GM23338 (cell line): Measurements from ENCODE around the gene VEGFA. TPM values are rescaled to one million over a fixed set of nuclear protein-coding genes. Genes with fewer than 3 reads are reported as not detected.

Experiments used
- ATAC-seq: fragments of 200-7000 bp; cut with Tn5 transposase; 3 replicates; pipeline ENCODE4 v1.9.1; 2020
- DNase-seq: peaks from one replicate; pipeline ENCODE4 v3.0.0-alpha.2; 2015; ENCODE audit warnings: low spot score
- H2AFZ ChIP-seq: fragments of 200-600 bp; sonication (generic); 2 replicates; pipeline ENCODE4 v1.8.0; 2016; ENCODE audit warnings: antibody characterized with exemption, mild to moderate bottlenecking, moderate library complexity
- H3F3A ChIP-seq: fragments of 200-600 bp; sonication (generic); replicated peaks from 2 replicates; pipeline ENCODE4 v1.8.0; 2017; ENCODE audit warnings: antibody characterized with exemption, mixed run types, low read depth
- H3K27ac ChIP-seq: fragments of 200-600 bp; sonication (generic); 2 replicates; pipeline ENCODE4 v1.6.1; 2016; ENCODE audit warnings: low read depth
- H3K27me3 ChIP-seq: fragments of 200-600 bp; sonication (generic); 2 replicates; pipeline ENCODE4 v1.8.0; 2016; ENCODE audit warnings: mild to moderate bottlenecking, mixed run types, moderate library complexity; ENCODE audit not compliant: insufficient read depth
- H3K36me3 ChIP-seq: fragments of 200-600 bp; sonication (generic); 2 replicates; pipeline ENCODE4 v1.8.0; 2016; ENCODE audit warnings: mild to moderate bottlenecking; ENCODE audit not compliant: insufficient read depth
- H3K4me1 ChIP-seq: fragments of 200-600 bp; sonication (generic); 2 replicates; pipeline ENCODE4 v1.8.0; 2016; ENCODE audit warnings: mild to moderate bottlenecking, moderate library complexity; ENCODE audit not compliant: insufficient read depth
- H3K4me2 ChIP-seq: fragments of 200-600 bp; sonication (generic); 2 replicates; pipeline ENCODE4 v1.7.1; 2017; ENCODE audit warnings: mixed run types
- H3K4me3 ChIP-seq: fragments of 200-600 bp; sonication (generic); 2 replicates; pipeline ENCODE4 v1.6.1; 2016; ENCODE audit warnings: mixed run types
- H3K79me2 ChIP-seq: fragments of 200-600 bp; sonication (generic); replicated peaks from 2 replicates; pipeline ENCODE4 v1.8.0; 2017; ENCODE audit warnings: mild to moderate bottlenecking; ENCODE audit not compliant: insufficient read depth
- H3K9me2 ChIP-seq: fragments of 200-600 bp; sonication (generic); 2 replicates; pipeline ENCODE4 v1.8.0; 2017; ENCODE audit not compliant: insufficient read depth
- H4K20me1 ChIP-seq: fragments of 200-600 bp; sonication (generic); replicated peaks from 2 replicates; pipeline ENCODE4 v1.8.0; 2017; ENCODE audit warnings: mild to moderate bottlenecking; ENCODE audit not compliant: insufficient read depth
- H3K27ac Mint-ChIP-seq: 2 replicates; pipeline ENCODE4 v1.8.0; 2020; ENCODE audit warnings: inconsistent platforms, mild to moderate bottlenecking, moderate library complexity, mixed read lengths
- H3K27me3 Mint-ChIP-seq: 3 replicates; pipeline ENCODE4 v1.8.0; 2022; ENCODE audit warnings: low read depth, mild to moderate bottlenecking, moderate library complexity, mixed read lengths, inconsistent platforms; ENCODE audit not compliant: insufficient read depth, poor library complexity
- H3K36me3 Mint-ChIP-seq: 3 replicates; pipeline ENCODE4 v1.8.0; 2021; ENCODE audit warnings: low read depth, mild to moderate bottlenecking, inconsistent platforms, moderate library complexity, mixed read lengths
- H3K4me1 Mint-ChIP-seq: 3 replicates; pipeline ENCODE4 v1.8.0; 2020; ENCODE audit warnings: mild to moderate bottlenecking, inconsistent platforms, mixed read lengths
- H3K4me3 Mint-ChIP-seq: 3 replicates; pipeline ENCODE4 v1.8.0; 2021; ENCODE audit warnings: moderate library complexity, mild to moderate bottlenecking, inconsistent platforms, mixed read lengths
- H3K9me3 Mint-ChIP-seq: 3 replicates; pipeline ENCODE4 v1.8.0; 2020; ENCODE audit warnings: moderate library complexity, mild to moderate bottlenecking, inconsistent platforms, mixed read lengths
- CREB1 ChIP-seq: fragments of 250-450 bp; sonication (Bioruptor Pico); IDR thresholded peaks from 2 replicates; pipeline ENCODE4 v1.5.0; 2020; ENCODE audit warnings: low read depth, mild to moderate bottlenecking, moderate library complexity
- EZH2 ChIP-seq: fragments of 200-600 bp; sonication (generic); IDR thresholded peaks from one replicate; pipeline ENCODE4 v1.8.0; 2017; ENCODE audit warnings: antibody characterized with exemption, mild to moderate bottlenecking, low read depth; ENCODE audit not compliant: unreplicated experiment
- EZH2phosphoT487 ChIP-seq: fragments of 200-600 bp; sonication (generic); IDR thresholded peaks from one replicate; pipeline ENCODE4 v1.8.1; 2018; ENCODE audit warnings: antibody characterized with exemption; ENCODE audit not compliant: unreplicated experiment
- JUNB ChIP-seq: IDR thresholded peaks from one replicate; pipeline ENCODE4 v1.6.1; 2016; ENCODE audit warnings: antibody characterized with exemption; ENCODE audit not compliant: unreplicated experiment
- NANOG ChIP-seq: IDR thresholded peaks from 2 replicates; pipeline ENCODE4 v1.6.1; 2016; ENCODE audit warnings: antibody characterized with exemption, borderline replicate concordance
- POLR2AphosphoS5 ChIP-seq: IDR thresholded peaks from 2 replicates; pipeline ENCODE4 v1.6.1; 2016; ENCODE audit warnings: antibody characterized with exemption, low read depth
- STAT1 ChIP-seq: IDR thresholded peaks from one replicate; pipeline ENCODE4 v1.6.1; 2016; ENCODE audit warnings: antibody characterized with exemption; ENCODE audit not compliant: unreplicated experiment
- ZNF114 ChIP-seq: fragments of 250-450 bp; sonication (Bioruptor Pico); IDR thresholded peaks from 2 replicates; pipeline ENCODE4 v1.5.0; 2020; ENCODE audit warnings: mild to moderate bottlenecking, moderate library complexity
- ZNF331 ChIP-seq: fragments of 250-450 bp; sonication (Bioruptor Pico); IDR thresholded peaks from 2 replicates; pipeline ENCODE4 v1.5.0; 2020; ENCODE audit warnings: low read depth, mild to moderate bottlenecking, moderate library complexity
- polyA plus RNA-seq: library from polyadenylated mRNA; unstranded; fragments of >200 nt; fragmentation: Nextera tagmentation; extraction: Ambion mirVana; gene quantifications from 2 replicates; pipeline ENCODE4 v1.2.1, GENCODE V29; 2016
- total RNA-seq: library from RNA; depleted of rRNA; stranded (reverse); fragments of >200 nt; shearing (Covaris generic); gene quantifications from 2 replicates; pipeline ENCODE4 v1.2.3, GENCODE V29; 2014
- TF ChIP-seq, protein P1 (sequence below), 2 experiments: fragments of 200-600 bp in 1 of 2; sonication (generic) in 1 of 2; conservative IDR thresholded peaks; 2 replicates each; pipeline versions ENCODE4 v1.5.1 to v1.6.1; 2016 to 2017; ENCODE audit warnings: antibody characterized with exemption in 2 of 2, low read depth in 2 of 2, mild to moderate bottlenecking in 2 of 2, moderate library complexity in 1 of 2
- TF ChIP-seq, protein P2 (sequence below): IDR thresholded peaks from 2 replicates; pipeline ENCODE4 v1.6.1; 2016; ENCODE audit warnings: antibody characterized with exemption
- TF ChIP-seq, protein P3 (sequence below): IDR thresholded peaks from one replicate; pipeline ENCODE4 v1.6.1; 2018; ENCODE audit warnings: antibody characterized with exemption; ENCODE audit not compliant: unreplicated experiment

Gene VEGFA
- total and polyA plus RNA-seq, 2 experiments from 2014 or later = 10.9 to 61.1 TPM

DNA sequence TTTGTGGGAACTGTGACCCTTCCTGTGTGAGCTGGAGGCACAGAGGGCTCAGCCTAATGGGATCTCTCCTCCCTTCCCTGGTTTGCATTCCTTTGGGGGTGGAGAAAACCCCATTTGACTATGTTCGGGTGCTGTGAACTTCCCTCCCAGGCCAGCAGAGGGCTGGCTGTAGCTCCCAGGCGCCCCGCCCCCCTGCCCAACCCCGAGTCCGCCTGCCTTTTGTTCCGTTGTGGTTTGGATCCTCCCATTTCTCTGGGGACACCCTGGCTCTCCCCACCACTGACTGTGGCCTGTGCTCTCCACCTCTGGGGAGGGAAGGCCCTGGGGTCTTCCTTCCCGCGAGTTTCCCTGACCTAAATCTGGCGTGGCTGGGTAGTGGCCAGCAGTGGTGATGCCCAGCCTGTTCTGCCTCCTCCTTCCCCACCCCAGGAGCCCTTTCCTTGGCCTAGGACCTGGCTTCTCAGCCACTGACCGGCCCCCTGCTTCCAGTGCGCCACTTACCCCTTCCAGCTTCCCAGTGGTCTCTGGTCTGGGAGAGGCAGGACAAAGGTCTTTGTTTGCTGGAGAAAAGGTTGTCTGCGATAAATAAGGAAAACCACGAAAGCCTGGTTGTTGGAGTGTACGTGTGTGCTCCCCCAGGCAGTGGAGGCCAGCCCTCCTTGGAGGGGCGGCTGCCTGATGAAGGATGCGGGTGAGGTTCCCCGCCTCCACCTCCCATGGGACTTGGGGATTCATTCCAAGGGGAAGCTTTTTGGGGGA is 4.9 kb downstream of the VEGFA start:
- ATAC-seq (peak; percentile 37), DNase-seq (peak; percentile 96)
- Mint-ChIP-seq H3K27me3 (peaks cover 20% of the 10 kb centered on the region), H3K36me3 (peaks cover 63% of the 10 kb centered on the region), H3K9me3 (peaks cover 3% of the 10 kb centered on the region; the same call in 1 of the 3 replicates), H3K4me1 (peaks cover 30% of the 10 kb centered on the region), H3K4me3 (peak overlapping the region; percentile 98), H3K27ac (peak overlapping the region; percentile 74)
- Histone ChIP-seq H3K9me2 (no peaks in the 10 kb centered on the region), H3F3A (no peaks in the 10 kb centered on the region), H3K27me3 (no peaks in the 10 kb centered on the region), H3K4me1 (peaks cover 33% of the 10 kb centered on the region), H4K20me1 (peaks cover 25% of the 10 kb centered on the region; the same call in 1 of the 2 replicates), H3K36me3 (peaks cover 19% of the 10 kb centered on the region), H3K79me2 (peaks cover 71% of the 10 kb centered on the region), H2AFZ (no peak overlapping the region), H3K27ac (peak overlapping the region; percentile 87; the same call in 1 of the 2 replicates), H3K4me3 (peak overlapping the region; percentile 99), H3K4me2 (peak overlapping the region; percentile 100)
- TF ChIP-seq, protein P1, sequence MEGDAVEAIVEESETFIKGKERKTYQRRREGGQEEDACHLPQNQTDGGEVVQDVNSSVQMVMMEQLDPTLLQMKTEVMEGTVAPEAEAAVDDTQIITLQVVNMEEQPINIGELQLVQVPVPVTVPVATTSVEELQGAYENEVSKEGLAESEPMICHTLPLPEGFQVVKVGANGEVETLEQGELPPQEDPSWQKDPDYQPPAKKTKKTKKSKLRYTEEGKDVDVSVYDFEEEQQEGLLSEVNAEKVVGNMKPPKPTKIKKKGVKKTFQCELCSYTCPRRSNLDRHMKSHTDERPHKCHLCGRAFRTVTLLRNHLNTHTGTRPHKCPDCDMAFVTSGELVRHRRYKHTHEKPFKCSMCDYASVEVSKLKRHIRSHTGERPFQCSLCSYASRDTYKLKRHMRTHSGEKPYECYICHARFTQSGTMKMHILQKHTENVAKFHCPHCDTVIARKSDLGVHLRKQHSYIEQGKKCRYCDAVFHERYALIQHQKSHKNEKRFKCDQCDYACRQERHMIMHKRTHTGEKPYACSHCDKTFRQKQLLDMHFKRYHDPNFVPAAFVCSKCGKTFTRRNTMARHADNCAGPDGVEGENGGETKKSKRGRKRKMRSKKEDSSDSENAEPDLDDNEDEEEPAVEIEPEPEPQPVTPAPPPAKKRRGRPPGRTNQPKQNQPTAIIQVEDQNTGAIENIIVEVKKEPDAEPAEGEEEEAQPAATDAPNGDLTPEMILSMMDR (conservative IDR thresholded peaks at IDR 0.05; ENCODE audit: low read depth in 2 of 2) = peak; percentile 68 to 74
- no peak for TF ChIP-seq ZNF114 (CRISPR knock-in tag)
- TF ChIP-seq, protein P2, sequence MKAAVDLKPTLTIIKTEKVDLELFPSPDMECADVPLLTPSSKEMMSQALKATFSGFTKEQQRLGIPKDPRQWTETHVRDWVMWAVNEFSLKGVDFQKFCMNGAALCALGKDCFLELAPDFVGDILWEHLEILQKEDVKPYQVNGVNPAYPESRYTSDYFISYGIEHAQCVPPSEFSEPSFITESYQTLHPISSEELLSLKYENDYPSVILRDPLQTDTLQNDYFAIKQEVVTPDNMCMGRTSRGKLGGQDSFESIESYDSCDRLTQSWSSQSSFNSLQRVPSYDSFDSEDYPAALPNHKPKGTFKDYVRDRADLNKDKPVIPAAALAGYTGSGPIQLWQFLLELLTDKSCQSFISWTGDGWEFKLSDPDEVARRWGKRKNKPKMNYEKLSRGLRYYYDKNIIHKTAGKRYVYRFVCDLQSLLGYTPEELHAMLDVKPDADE = no peak
- no peak for TF ChIP-seq JUNB

DNA sequence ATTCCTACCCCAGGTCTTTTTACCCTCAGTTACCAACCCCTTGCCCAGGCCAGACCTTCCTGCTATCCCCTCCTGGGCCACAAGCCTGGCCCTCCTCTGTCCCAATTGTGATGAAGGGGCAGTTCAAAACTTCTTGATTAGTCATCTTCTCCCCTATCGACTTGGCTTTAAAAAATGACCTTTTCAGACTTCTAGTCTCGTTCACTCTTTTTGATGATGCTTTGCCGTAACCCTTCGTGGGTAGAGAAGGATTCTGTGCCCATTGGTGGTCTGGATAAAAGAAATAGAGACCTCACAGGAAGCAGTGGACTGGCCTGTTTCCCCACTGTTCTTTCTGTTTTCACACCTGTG is 5.5 kb downstream of the VEGFA start:
- H3K4me1 ChIP-seq = peaks cover 33% of the 10 kb centered on the region
- H3K4me2 ChIP-seq = peak overlapping the region; percentile 76
- H3K79me2 ChIP-seq = peaks cover 71% of the 10 kb centered on the region
- H3K27me3 ChIP-seq = no peaks in the 10 kb centered on the region
- peaks cover 19% of the 10 kb centered on the region for H3K36me3 ChIP-seq
- Mint-ChIP-seq H3K27me3 (peaks cover 17% of the 10 kb centered on the region), H3K9me3 (no peaks in the 10 kb centered on the region; the same call in 2 of the 3 replicates), H3K36me3 (peaks cover 66% of the 10 kb centered on the region), H3K27ac (peak overlapping the region; percentile 81), H3K4me3 (peak overlapping the region; percentile 98; the same call in 1 of the 3 replicates), H3K4me1 (peaks cover 30% of the 10 kb centered on the region)
- no peaks in the 10 kb centered on the region for H3F3A ChIP-seq
- ATAC-seq (no peak), DNase-seq (no peak)
- H2AFZ ChIP-seq = no peak overlapping the region
- H3K9me2 ChIP-seq = no peaks in the 10 kb centered on the region
- H4K20me1 ChIP-seq = peaks cover 25% of the 10 kb centered on the region; the same call in 1 of the 2 replicates
- no peak overlapping the region for H3K4me3 ChIP-seq
- H3K27ac ChIP-seq = no peak overlapping the region
- TF ChIP-seq ZNF331 (CRISPR knock-in tag) = no peak
- TF ChIP-seq, protein P3, sequence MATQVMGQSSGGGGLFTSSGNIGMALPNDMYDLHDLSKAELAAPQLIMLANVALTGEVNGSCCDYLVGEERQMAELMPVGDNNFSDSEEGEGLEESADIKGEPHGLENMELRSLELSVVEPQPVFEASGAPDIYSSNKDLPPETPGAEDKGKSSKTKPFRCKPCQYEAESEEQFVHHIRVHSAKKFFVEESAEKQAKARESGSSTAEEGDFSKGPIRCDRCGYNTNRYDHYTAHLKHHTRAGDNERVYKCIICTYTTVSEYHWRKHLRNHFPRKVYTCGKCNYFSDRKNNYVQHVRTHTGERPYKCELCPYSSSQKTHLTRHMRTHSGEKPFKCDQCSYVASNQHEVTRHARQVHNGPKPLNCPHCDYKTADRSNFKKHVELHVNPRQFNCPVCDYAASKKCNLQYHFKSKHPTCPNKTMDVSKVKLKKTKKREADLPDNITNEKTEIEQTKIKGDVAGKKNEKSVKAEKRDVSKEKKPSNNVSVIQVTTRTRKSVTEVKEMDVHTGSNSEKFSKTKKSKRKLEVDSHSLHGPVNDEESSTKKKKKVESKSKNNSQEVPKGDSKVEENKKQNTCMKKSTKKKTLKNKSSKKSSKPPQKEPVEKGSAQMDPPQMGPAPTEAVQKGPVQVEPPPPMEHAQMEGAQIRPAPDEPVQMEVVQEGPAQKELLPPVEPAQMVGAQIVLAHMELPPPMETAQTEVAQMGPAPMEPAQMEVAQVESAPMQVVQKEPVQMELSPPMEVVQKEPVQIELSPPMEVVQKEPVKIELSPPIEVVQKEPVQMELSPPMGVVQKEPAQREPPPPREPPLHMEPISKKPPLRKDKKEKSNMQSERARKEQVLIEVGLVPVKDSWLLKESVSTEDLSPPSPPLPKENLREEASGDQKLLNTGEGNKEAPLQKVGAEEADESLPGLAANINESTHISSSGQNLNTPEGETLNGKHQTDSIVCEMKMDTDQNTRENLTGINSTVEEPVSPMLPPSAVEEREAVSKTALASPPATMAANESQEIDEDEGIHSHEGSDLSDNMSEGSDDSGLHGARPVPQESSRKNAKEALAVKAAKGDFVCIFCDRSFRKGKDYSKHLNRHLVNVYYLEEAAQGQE = no peak
- TF ChIP-seq POLR2AphosphoS5 = no peak
- no peak for TF ChIP-seq NANOG
- TF ChIP-seq CREB1 (CRISPR knock-in tag) = no peak
- no peak for TF ChIP-seq STAT1
- TF ChIP-seq EZH2 = no peak
- TF ChIP-seq JUNB = no peak
- TF ChIP-seq, protein P2 = no peak
- TF ChIP-seq EZH2phosphoT487 = no peak
- no peak for TF ChIP-seq ZNF114 (CRISPR knock-in tag)
